Erythroblast (primary cell): ENCODE data around the gene OLIG3.

Experiments used
- GATA1 ChIP-seq: IDR thresholded peaks from 2 replicates; pipeline ENCODE4 v1.6.1; 2011; ENCODE audit warnings: low read depth, mild to moderate bottlenecking, control low read depth, low read length, moderate library complexity
- POLR2A ChIP-seq: IDR thresholded peaks from 2 replicates; pipeline ENCODE4 v1.6.1; 2011; ENCODE audit warnings: mild to moderate bottlenecking, low read length

DNA sequence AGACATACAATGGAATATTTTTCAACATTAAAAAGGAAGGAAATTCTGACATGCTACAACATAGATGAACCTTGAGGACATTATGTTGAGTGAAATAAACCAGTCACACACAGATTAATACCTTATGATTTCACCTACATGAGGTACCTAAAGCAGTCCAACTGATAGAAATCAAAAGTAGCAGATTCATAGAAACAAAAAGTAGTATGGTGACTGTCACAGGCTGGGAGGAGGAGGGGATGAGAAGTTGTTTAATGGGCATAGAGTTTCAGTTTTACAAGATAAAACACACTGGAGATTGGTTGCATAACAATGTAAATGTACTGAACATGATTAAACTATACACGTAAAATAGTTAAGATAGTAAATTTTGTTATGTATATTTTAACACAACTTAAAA, 48.5 kb upstream of the OLIG3 start:
- no peak for TF ChIP-seq POLR2A
- TF ChIP-seq GATA1: no peak
